Ramos (cell line): Measurements from ENCODE around the gene ZSWIM1.
"Not testable (repeated sequence)": the region's sequence is repeated elsewhere in the genome, so short reads cannot be mapped to it uniquely, and the experiment has no call there.

Experiments used
- in situ Hi-C: fragments of 300-500 bp; cut with MboI; formaldehyde crosslinking; loops from one replicate; pipeline ENCODE4 v1.14.3; 2022; ENCODE audit warnings: low sequenced_read_pairs; ENCODE audit not compliant: unreplicated experiment

Gene ZSWIM1

GRCh38 chr20:45853484-45853883 is 27.5 kb upstream of the ZSWIM1 start:
- in situ Hi-C loops, result no loop called here

- in situ Hi-C loops, result no loop called here
Measured at GRCh38 chr20:45857114-45857881, 23.7 kb upstream of the ZSWIM1 start, which contains the start of the genes ACOT8 and ZSWIM3. TSS of gene ACOT8 (minus strand) at chr20:45857392. CDS start at chr20:45857315, 77 bp downstream. TSS of gene ZSWIM3 (plus strand) at chr20:45857614. CDS start at chr20:45857826, 212 bp downstream.

DNA sequence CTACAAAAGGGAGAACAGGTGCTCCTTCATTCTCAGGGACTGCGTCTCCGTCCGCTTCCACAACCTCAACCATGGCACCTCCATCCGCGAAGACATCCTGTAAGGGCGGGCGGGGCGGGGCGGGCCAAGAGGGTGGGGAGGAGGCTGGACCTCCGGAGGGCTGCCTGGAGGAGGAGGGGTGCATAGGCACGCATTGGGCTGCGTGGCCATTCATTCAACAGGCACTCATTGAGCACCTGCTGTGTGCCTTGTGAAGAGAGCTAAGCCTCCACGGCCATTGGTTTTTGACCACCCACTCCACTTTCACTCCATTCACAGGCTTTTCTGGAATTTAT is 23.2 kb upstream of the ZSWIM1 start:
- in situ Hi-C loops, result no loop called here

GRCh38 chr20:45859916-45860315 is 21.1 kb upstream of the ZSWIM1 start:
- in situ Hi-C loops, result loop anchor here (10.0 kb wide), 1 partner anchor 65 kb away; no protein-coding TSS in a partner anchor

DNA sequence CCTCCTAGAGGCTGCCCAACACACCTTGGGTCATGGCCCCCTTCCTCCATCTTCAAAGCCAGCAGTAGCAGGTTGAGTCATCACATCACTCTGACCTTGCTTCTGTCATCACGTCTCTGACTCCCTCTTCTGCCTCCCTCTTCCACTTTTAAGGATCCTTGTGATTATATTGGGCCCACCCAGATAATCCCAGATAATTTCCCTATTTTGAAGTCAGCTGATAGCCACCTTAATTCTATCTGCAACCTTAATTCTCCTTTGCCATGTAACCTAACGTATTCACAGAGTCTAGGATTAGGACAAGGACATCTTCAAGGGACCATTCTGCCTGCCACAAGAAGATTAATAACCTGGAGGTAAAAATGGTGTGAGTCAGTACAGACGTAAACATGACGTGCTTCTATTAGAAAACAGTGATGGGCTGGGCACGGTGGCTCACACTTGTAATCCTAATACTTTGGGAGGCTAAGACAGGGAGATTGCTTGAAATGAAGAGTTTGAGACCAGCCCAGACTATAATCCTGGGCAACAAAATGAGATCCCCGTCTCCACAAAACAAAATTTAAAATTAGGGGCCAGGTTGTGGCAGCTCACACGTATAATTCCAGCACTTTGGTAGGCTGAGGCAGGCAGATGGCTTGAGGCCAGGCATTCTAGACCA is 20.3 kb upstream of the ZSWIM1 start:
- in situ Hi-C loops, result loop anchor here (10.0 kb wide), 1 partner anchor 64 kb away; no protein-coding TSS in a partner anchor

GRCh38 chr20:45861221-45862075 is 19.6 kb upstream of the ZSWIM1 start:
- in situ Hi-C loops, result loop anchor here (10.0 kb wide), 1 partner anchor 63 kb away; no protein-coding TSS in a partner anchor

DNA sequence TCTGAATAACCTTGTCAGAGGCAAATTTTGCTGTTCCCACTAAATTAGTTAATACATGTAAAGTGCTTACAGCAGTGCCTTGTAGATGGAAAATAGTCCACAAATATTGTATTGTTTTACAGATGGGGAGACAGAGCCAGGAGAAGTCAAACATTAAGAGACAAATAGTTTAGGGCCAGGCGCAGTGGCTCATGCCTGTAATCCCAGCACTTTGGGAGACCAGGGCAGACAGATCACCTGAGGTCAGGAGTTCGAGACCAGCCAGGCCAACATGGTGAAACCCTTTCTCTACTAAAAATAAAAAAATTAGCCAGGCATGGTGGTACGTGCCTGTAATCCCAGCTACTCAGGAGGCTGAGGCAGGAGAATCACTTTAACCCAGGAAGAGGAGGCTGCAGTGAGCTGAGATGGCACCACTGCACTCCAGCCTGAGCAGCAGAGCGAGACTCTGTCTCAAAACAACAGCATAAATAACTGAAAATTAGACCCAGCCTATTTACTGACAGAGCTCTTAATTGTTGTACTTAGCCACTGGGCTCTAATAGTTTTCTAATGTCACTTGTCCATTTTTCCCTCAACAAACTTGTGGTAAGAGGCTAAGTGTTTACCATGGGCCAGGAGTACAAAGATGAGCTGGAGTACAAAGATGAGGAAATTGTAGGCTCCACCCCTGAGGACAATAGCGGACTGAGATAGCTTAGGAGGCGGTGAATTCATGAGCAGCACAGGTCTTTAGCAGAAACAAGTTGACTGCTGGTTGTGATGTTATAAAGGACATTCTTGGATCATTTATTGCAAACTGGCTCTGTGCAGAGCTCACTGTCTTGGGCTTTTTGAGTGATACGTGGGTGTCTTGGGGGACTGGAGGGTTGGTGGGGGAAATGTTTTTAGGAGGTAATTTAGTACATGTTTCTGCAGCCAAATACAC is 17.2 kb upstream of the ZSWIM1 start:
- in situ Hi-C loops, result loop anchor here (10.0 kb wide), 1 partner anchor 61 kb away; no protein-coding TSS in a partner anchor

GRCh38 chr20:45866454-45866853 is 14.6 kb upstream of the ZSWIM1 start:
- in situ Hi-C loops, result loop anchor here (10.0 kb wide), 1 partner anchor 58 kb away; no protein-coding TSS in a partner anchor

- in situ Hi-C loops, result loop anchor here (10.0 kb wide), 1 partner anchor 58 kb away; no protein-coding TSS in a partner anchor
Measured at GRCh38 chr20:45867136-45867818, 13.8 kb upstream of the ZSWIM1 start.

- in situ Hi-C loops, result loop anchor here (10.0 kb wide), 1 partner anchor 57 kb away; no protein-coding TSS in a partner anchor
Measured at GRCh38 chr20:45867819-45868176, 13.2 kb upstream of the ZSWIM1 start.

DNA sequence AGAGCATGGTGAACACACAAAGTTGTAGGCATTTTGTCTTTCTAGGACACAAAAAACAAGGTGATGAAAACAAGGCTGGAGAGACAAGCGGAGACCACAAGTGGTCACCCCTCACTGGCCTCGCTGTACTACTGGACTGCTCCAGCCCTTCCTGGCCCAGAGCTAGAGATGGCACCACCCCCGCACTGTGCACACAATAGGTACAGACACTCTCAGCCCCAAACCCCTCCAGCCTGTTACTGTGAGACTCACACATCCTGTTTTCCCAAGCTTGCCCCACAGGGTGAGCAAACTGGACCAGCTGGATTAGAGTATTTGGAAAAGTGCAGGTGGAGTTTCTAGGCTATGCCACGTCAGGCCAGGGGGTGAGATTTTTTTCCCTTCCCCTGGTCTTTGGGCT is 8.4 kb upstream of the ZSWIM1 start:
- in situ Hi-C loops, result no loop called here

DNA sequence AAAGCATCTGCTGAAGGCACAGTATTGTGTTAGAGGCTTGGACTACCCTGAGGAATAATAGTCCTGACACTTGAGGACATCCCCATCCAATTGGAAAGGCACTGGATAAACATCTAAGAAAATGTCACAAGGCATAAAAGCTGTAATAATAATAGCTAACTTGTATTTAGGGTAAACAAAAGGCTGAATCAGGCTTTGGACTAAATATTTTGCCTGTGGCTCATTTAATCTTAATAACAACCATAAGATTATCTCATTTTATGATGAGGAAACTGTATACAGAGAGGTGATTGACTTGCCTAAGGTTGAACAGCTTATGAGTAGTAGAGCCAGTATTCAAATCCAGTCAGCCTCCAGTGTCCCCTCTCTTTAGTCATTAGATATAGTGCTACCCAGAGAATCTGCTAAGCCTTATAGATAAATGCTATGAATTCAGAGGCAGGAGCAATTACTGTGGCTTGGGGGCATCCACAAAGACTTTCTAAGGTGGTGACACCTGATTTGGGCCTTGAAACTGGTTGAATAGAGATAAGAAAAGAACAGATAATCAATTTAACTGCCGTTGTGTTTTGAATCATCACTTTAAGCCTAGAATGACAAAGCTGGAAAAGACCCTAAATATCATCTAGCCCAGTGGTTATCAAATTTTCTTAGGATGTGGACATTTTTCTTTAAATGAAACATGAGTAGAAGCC is 7.5 kb upstream of the ZSWIM1 start:
- in situ Hi-C loops, result no loop called here

GRCh38 chr20:45874104-45874481 is 6.9 kb upstream of the ZSWIM1 start:
- in situ Hi-C loops, result not testable (repeated sequence)

DNA sequence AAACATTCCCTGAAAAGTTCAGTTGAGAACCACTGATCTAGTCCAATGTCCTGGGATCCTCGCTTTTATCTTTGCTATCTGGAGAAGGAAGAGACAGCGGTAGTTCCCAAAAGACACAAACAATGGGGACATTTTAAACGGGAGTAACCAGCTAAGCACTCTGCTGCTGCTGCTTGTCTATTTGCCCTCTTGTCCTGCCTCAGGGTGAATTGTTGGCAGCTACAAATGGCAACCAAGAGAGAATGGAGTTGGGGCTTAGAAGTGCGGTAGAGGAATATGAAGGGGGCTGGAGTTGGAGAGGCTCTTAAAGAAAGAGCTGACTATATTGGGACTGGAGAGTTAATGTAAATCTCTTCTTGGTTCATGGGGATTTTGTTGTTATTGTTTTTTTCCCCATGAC is 6.5 kb upstream of the ZSWIM1 start:
- in situ Hi-C loops, result no loop called here

DNA sequence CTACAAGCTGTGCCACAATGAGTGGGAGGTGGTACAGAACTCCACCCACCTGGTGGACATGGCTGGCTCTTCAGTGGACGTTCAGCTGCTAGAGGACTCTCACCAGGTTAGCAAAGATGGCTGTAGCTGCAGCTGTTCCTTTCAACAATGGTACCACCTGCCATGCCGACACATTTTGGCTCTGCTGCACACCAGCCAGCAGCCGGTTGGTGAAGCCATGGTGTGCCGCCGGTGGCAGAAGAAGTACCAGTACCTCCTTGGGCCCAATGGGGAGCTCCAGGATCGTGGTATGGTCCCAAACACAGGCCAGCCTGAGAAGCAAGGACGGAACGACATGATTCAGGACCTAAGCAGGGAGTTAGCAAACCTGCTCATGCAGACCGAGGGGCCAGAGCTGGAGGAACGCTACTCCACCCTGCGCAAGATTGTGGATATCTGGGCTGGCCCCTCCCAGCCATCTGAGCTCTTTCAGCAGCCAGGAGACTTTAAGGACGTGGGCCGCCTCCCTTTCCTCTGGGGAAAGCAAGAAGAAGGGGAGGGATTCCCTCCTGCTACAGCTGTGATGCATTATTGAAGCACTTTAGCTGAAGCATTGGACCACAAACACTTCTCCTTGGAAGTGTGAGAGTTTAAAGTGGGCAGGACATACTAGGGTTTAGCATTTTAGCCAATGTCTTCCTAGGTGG is 2.8 kb upstream of the ZSWIM1 start:
- in situ Hi-C loops, result no loop called here

DNA sequence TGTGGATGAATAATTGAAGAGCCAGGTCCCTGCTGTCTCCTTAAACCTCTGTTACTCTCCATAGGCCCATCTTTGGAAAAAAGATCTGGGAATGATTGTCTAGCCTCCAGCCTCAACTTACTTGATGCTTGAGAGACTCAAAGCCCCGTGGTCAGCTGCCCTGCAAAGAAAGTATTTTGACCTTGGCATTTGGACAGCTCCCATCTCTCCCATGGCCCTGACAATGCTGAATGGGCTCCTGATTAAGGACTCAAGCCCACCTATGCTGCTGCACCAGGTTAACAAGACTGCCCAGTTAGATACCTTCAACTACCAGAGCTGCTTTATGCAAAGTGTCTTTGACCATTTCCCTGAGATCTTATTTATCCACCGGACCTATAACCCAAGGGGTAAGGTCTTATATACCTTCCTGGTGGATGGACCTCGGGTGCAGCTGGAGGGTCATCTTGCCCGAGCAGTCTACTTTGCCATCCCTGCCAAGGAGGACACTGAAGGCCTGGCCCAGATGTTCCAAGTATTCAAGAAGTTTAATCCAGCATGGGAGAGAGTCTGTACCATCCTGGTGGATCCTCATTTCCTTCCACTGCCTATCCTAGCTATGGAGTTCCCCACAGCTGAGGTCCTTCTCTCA is 1.6 kb downstream of the ZSWIM1 start:
- in situ Hi-C loops, result no loop called here

- in situ Hi-C loops, result no loop called here
Measured at GRCh38 chr20:45883100-45883469, 2.1 kb downstream of the ZSWIM1 start.
